GM12873 (cell line): ENCODE results near the gene SHC3.

ENCODE experiments used
- CTCF ChIP-seq: IDR thresholded peaks from 2 replicates; pipeline ENCODE4 v1.5.1; 2012; ENCODE audit warnings: low read depth, mild to moderate bottlenecking, moderate library complexity, low read length, control low read depth; ENCODE audit not compliant: insufficient read depth; ENCODE audit errors: missing control alignments

SHC3 gene

GRCh38 chr9:89051421-89052025 is 127.1 kb downstream of the SHC3 start:
- TF ChIP-seq CTCF, result no peak

GRCh38 chr9:89049646-89050045 is 129.0 kb downstream of the SHC3 start:
- no peak for TF ChIP-seq CTCF

GRCh38 chr9:89048616-89049015 is 130.0 kb downstream of the SHC3 start:
- no peak for TF ChIP-seq CTCF

- no peak for TF ChIP-seq CTCF
Measured at GRCh38 chr9:89047667-89048066, 131.0 kb downstream of the SHC3 start.

GRCh38 chr9:89046832-89047231 is 131.8 kb downstream of the SHC3 start:
- no peak for TF ChIP-seq CTCF

- no peak for TF ChIP-seq CTCF
Measured at GRCh38 chr9:89044881-89045280, 133.7 kb downstream of the SHC3 start.

- TF ChIP-seq CTCF, result no peak
Measured at GRCh38 chr9:89044104-89044503, 134.5 kb downstream of the SHC3 start.
